GM12874 (cell line): Measurements from ENCODE around the gene UBE2D2.

Source experiments
- CTCF ChIP-seq: IDR thresholded peaks from 2 replicates; pipeline ENCODE4 v1.5.1; 2011; ENCODE audit warnings: low read depth, mild to moderate bottlenecking, control low read depth, low read length, moderate library complexity; ENCODE audit not compliant: insufficient read depth

The UBE2D2 gene

GRCh38 chr5:139636975-139637408 lies 75.9 kb downstream of the UBE2D2 start:
- TF ChIP-seq CTCF, result no peak

GRCh38 chr5:139637438-139638089 lies 76.4 kb downstream of the UBE2D2 start:
- peak; percentile 36 for TF ChIP-seq CTCF

DNA sequence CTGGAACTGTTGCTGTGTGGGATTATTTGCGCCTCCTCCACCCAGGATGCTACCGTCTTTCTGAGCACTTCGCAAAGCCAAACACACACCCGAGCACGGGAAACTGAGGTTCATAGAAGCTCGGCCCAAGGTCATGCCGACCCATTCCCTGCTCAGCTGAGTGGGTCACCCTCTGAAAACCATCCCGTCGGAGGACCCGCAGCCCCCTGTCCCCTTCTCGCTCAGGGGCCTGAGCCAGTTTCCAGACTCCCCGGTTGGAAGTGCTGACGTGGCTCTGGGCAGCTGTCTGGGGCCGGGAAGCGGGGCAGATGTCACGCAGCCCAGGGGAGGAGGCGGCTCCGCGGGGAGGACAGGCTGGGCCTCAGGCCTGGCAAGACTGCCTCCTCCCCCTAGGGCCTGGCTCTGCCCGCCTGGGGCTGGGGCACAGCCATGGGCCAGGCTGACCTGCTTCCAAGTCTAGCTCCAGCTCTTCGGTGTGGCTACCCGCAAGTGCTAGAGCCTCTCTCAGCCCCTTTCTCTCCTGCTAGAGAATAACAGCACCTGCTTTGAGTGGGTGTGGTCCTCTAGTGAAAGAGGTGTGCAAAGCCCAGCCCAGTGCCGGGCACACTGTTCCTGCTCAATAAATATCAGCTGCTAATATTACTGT lies 77.1 kb downstream of the UBE2D2 start:
- no peak for TF ChIP-seq CTCF

- TF ChIP-seq CTCF, result no peak
Measured at GRCh38 chr5:139638736-139639618, 77.8 kb downstream of the UBE2D2 start.

DNA sequence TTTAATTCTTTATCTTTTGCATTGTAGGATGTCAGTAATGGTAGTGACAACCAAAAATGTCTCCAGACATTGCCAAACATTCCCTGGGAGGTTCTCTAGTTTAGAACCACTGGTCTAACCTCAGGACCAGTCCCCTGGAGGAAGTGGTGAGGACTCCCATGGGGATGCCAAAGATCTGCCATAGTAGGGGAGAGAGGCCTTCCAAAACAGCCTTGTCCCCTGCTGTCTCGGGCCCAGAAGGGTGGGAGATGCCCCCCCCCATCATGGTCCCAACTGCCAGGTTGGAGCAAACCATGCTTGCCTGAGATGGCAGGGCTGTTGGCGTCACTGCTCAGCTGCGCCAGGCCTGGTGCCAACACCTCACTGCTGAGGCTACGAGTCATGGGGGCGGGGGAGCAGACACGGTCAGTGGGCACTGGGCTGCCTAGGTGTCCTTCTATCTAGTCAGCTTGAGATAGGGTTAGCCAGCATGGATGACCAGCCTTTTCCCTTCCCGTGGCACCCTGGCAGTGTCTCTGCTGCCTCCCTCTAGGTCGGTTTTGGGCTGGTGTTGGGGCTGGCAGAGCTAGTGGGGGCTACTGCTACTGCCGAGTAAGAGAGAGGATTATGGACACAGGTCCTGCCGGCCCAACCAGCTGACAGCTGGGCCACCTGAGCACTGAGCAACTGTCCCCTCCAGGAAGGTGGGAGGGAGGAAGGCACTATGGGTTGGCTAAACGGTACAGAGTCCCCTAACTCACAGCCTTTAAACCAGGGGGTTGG lies 78.7 kb downstream of the UBE2D2 start:
- TF ChIP-seq CTCF, result no peak

- no peak for TF ChIP-seq CTCF
Measured at GRCh38 chr5:139640421-139641115, 79.4 kb downstream of the UBE2D2 start.
